ENCODE measurements around the gene MAML1.
A peak's percentile ranks its signal among the peaks of the same experiment; 100 is the strongest.

The MAML1 gene

GRCh38 chr5:179699616-179700237 is 32.9 kb upstream of the MAML1 start:
- H3K27me3 ChIP-seq (ENCODE audit: insufficient read depth, low read depth), result no peaks in the 10 kb centered on the region
- peaks cover 11% of the 10 kb centered on the region for H3K4me1 ChIP-seq (ENCODE audit: low read depth, poor library complexity, severe bottlenecking)
- peaks cover 58% of the 10 kb centered on the region for H3K79me2 ChIP-seq (ENCODE audit: insufficient read depth, low read depth)
- H3K4me2 ChIP-seq, result peak overlapping the region; percentile 58
- peak overlapping the region; percentile 99 for H3K9ac ChIP-seq
- no peak overlapping the region for H3K4me3 ChIP-seq (IDR thresholded peaks at IDR 0.05; ENCODE audit: insufficient read depth, low read depth, low read length)
- no peak for TF ChIP-seq CTCF (conservative IDR thresholded peaks at IDR 0.05; ENCODE audit: low read depth, low read length)
- H3K36me3 ChIP-seq (ENCODE audit: insufficient read depth), result no peaks in the 10 kb centered on the region; the same call in 1 of the 2 replicates
- H2AFZ ChIP-seq (ENCODE audit: low read depth), result no peak overlapping the region
- H4K20me1 ChIP-seq (ENCODE audit: insufficient read depth), result no peaks in the 10 kb centered on the region
- peak overlapping the region; percentile 90 for H3K27ac ChIP-seq

GRCh38 chr5:179700401-179700918 is 32.2 kb upstream of the MAML1 start:
- Histone ChIP-seq H3K27ac (peak overlapping the region; percentile 90; the same call in 1 of the 2 replicates), H4K20me1 (ENCODE audit: insufficient read depth) (no peaks in the 10 kb centered on the region), H3K4me3 (IDR thresholded peaks at IDR 0.05; ENCODE audit: insufficient read depth, low read depth, low read length) (no peak overlapping the region), H3K4me2 (peak overlapping the region; percentile 58), H3K79me2 (ENCODE audit: insufficient read depth, low read depth) (peaks cover 65% of the 10 kb centered on the region), H2AFZ (ENCODE audit: low read depth) (no peak overlapping the region), H3K9ac (peak overlapping the region; percentile 99; the same call in 1 of the 2 replicates), H3K27me3 (ENCODE audit: insufficient read depth, low read depth) (no peaks in the 10 kb centered on the region), H3K4me1 (ENCODE audit: low read depth, poor library complexity, severe bottlenecking) (peaks cover 11% of the 10 kb centered on the region), H3K36me3 (ENCODE audit: insufficient read depth) (no peaks in the 10 kb centered on the region; the same call in 1 of the 2 replicates)
- no peak for TF ChIP-seq CTCF (conservative IDR thresholded peaks at IDR 0.05; ENCODE audit: low read depth, low read length)

GRCh38 chr5:179716286-179716685 is 16.3 kb upstream of the MAML1 start:
- H4K20me1 ChIP-seq (ENCODE audit: insufficient read depth), result no peaks in the 10 kb centered on the region
- H3K79me2 ChIP-seq (ENCODE audit: insufficient read depth, low read depth), result peaks cover 7% of the 10 kb centered on the region; the same call in 1 of the 2 replicates
- H3K9ac ChIP-seq, result no peak overlapping the region
- H3K4me2 ChIP-seq, result no peak overlapping the region
- H3K36me3 ChIP-seq (ENCODE audit: insufficient read depth), result peaks cover 6% of the 10 kb centered on the region; the same call in 1 of the 2 replicates
- H3K4me3 ChIP-seq (IDR thresholded peaks at IDR 0.05; ENCODE audit: insufficient read depth, low read depth, low read length), result no peak overlapping the region
- H3K27ac ChIP-seq, result no peak overlapping the region
- no peaks in the 10 kb centered on the region for H3K27me3 ChIP-seq (ENCODE audit: insufficient read depth, low read depth)
- H3K4me1 ChIP-seq (ENCODE audit: low read depth, poor library complexity, severe bottlenecking), result no peaks in the 10 kb centered on the region
- no peak for TF ChIP-seq CTCF (conservative IDR thresholded peaks at IDR 0.05; ENCODE audit: low read depth, low read length)
- no peak overlapping the region for H2AFZ ChIP-seq (ENCODE audit: low read depth)

GRCh38 chr5:179720222-179720621 is 12.4 kb upstream of the MAML1 start:
- Histone ChIP-seq H3K27ac (no peak overlapping the region), H3K4me1 (ENCODE audit: low read depth, poor library complexity, severe bottlenecking) (no peaks in the 10 kb centered on the region), H3K79me2 (ENCODE audit: insufficient read depth, low read depth) (no peaks in the 10 kb centered on the region), H2AFZ (ENCODE audit: low read depth) (no peak overlapping the region), H3K4me3 (IDR thresholded peaks at IDR 0.05; ENCODE audit: insufficient read depth, low read depth, low read length) (no peak overlapping the region), H3K27me3 (ENCODE audit: insufficient read depth, low read depth) (no peaks in the 10 kb centered on the region), H3K9ac (no peak overlapping the region), H4K20me1 (ENCODE audit: insufficient read depth) (no peaks in the 10 kb centered on the region), H3K36me3 (ENCODE audit: insufficient read depth) (peaks cover 6% of the 10 kb centered on the region; the same call in 1 of the 2 replicates), H3K4me2 (no peak overlapping the region)
- no peak for TF ChIP-seq CTCF (conservative IDR thresholded peaks at IDR 0.05; ENCODE audit: low read depth, low read length)
